Choroid plexus epithelial cell (primary cell): Measurements from ENCODE around the gene CSF1.
A peak's percentile ranks its signal among the peaks of the same experiment; 100 is the strongest.
"Not testable (repeated sequence)": the region's sequence is repeated elsewhere in the genome, so short reads cannot be mapped to it uniquely, and the experiment has no call there.

ENCODE experiments used
- DNase-seq: peaks from one replicate; pipeline ENCODE4 v3.0.0-alpha.2; 2010; ENCODE audit warnings: low read depth
- H3K4me3 ChIP-seq: 2 replicates; pipeline ENCODE4 v1.5.1; 2011; ENCODE audit warnings: low read depth, mild to moderate bottlenecking, control low read depth, low read length, moderate library complexity
- CTCF ChIP-seq: conservative IDR thresholded peaks from 2 replicates; pipeline ENCODE4 v1.5.1; 2011; ENCODE audit warnings: low read depth, mild to moderate bottlenecking, control low read depth, inconsistent platforms, low read length, moderate library complexity

Gene CSF1

GRCh38 chr1:109910123-109910962 is at the start of gene CSF1:
Gene CSF1 (plus strand): TSS chr1:109910849. CDS start chr1:109911024, 175 bp downstream.
- TF ChIP-seq CTCF, result peak; percentile 7
- peak; percentile 95 for DNase-seq
- H3K4me3 ChIP-seq, result peak within 1 kb of the TSS; percentile 95

- not testable (repeated sequence) for H3K4me3 ChIP-seq, DNase-seq
These were observed 49.0 kb upstream of the CSF1 start for GRCh38 chr1:109861616-109862015.

GRCh38 chr1:109863667-109864046 is 47.0 kb upstream of the CSF1 start:
- H3K4me3 ChIP-seq, result no peak overlapping the region
- TF ChIP-seq CTCF, result no peak
- no peak for DNase-seq

GRCh38 chr1:109864047-109864822 is 46.4 kb upstream of the CSF1 start:
- TF ChIP-seq CTCF, result no peak
- DNase-seq, result peak; percentile 36
- no peak overlapping the region for H3K4me3 ChIP-seq

- no peak for TF ChIP-seq CTCF
These were observed 45.6 kb upstream of the CSF1 start for GRCh38 chr1:109864930-109865612.

GRCh38 chr1:109866071-109866470 is 44.6 kb upstream of the CSF1 start:
- TF ChIP-seq CTCF, result no peak
- DNase-seq, result no peak
- H3K4me3 ChIP-seq, result no peak overlapping the region

More at GRCh38 chr1:109864930-109865612, 45.6 kb upstream of the CSF1 start:
- no peak overlapping the region for H3K4me3 ChIP-seq
- DNase-seq, result peak; percentile 44
